Thyroid gland (tissue), 4 donors: ENCODE measurements around the gene CCL27. TPM values are rescaled to one million over a fixed set of nuclear protein-coding genes. Genes with fewer than 3 reads are reported as not detected.
"Not testable (repeated sequence)": the region's sequence is repeated elsewhere in the genome, so short reads cannot be mapped to it uniquely, and the experiment has no call there.

Experiments used
- DNase-seq, 2 donors: peaks; one replicate each; pipeline ENCODE4 v3.0.0-alpha.2; 2019
- H3K27ac ChIP-seq, 3 donors: fragments of 200-600 bp; sonication (generic); 1 replicate in 2 of 3; 2 replicates in 1 of 3; pipeline ENCODE4 v1.5.1; 2016 to 2019; ENCODE audit warnings: mild to moderate bottlenecking in 1 of 3, moderate library complexity in 1 of 3
- H3K27me3 ChIP-seq: fragments of 200-600 bp; sonication (generic); one replicate; pipeline ENCODE4 v1.5.1; 2019
- H3K36me3 ChIP-seq, 2 donors: fragments of 200-600 bp; sonication (generic); one replicate each; pipeline ENCODE4 v1.5.1; 2016 to 2019
- H3K4me1 ChIP-seq, 2 donors: fragments of 200-600 bp; sonication (generic); one replicate each; pipeline ENCODE4 v1.5.1; 2017 to 2019
- H3K4me3 ChIP-seq, 3 donors: fragments of 200-600 bp; sonication (generic); replicated peaks in 1 of 3; 1 replicate in 2 of 3; 2 replicates in 1 of 3; pipeline ENCODE4 v1.5.1; 2016; ENCODE audit warnings: mild to moderate bottlenecking in 1 of 3
- H3K9me3 ChIP-seq: fragments of 200-600 bp; sonication (generic); one replicate; pipeline ENCODE4 v1.5.1; 2017
- POLR2A ChIP-seq, 2 donors: fragments of 450-650 bp; IDR thresholded peaks; one replicate each; pipeline ENCODE4 v1.6.1; 2017; ENCODE audit warnings: antibody characterized with exemption in 2 of 2, mild to moderate bottlenecking in 2 of 2, moderate library complexity in 1 of 2
- WGBS, 2 donors: methylation state at CpG; one replicate each; pipeline ENCODE4 v1.1.5; 2017; 5-methylcytosine and 5-hydroxymethylcytosine counted together
- intact Hi-C: fragments of 100-400 bp; cut with DNase I; formaldehyde crosslinking; loops from one replicate; pipeline ENCODE4 v1.15.1; 2023
- total RNA-seq, 4 donors: library from RNA; depleted of rRNA; stranded (reverse); fragments of >200 nt; gene quantifications; one replicate each; pipeline ENCODE4 v1.2.3, GENCODE V29; 2016
- TF ChIP-seq, protein P1 (sequence below), 6 experiments: fragments of 200-600 bp in 3 of 6; fragments of 450-650 bp in 3 of 6; sonication (generic) in 3 of 6; IDR thresholded peaks; one replicate each; pipeline ENCODE4 v1.5.1; 2016 to 2019; ENCODE audit warnings: antibody characterized with exemption in 6 of 6, mild to moderate bottlenecking in 2 of 6, inconsistent platforms in 1 of 6, moderate library complexity in 1 of 6

CCL27 gene
- total RNA-seq, 4 donors from 2014 or later: 1.1 TPM; not detected in 3

DNA sequence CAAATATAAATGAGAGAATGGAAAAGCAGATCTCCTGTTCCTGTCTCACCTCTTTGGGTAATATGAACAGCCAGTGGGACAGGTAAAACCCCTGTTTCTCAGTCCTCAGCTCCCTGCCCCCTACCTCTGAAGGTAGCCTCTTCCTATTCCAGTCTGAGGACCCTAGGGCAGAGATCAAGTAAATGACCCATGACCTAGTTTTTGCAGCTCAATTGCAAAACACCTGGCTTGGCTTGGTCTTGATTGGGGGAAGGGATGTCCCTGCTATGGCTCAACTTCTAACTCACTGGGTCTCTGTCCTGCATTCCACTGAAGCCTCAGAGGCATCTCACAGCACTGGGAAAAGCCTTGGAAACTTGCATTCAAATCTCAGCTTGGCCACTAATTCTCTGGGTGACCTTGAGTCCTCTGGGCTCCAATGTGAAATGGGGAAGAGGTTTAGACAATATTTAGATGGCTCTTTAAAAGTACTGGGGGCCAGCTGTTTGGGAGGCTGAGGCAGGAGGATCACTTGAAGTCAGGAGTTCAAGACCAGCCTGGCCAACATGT, 17.6 kb downstream of the CCL27 start:
- DNase-seq: no peak
- peaks cover 7 to 14% of the 10 kb centered on the region in 2 donors for H3K36me3 ChIP-seq
- TF ChIP-seq POLR2A (IDR thresholded peaks at IDR 0.05): no peak
- TF ChIP-seq, protein P1, sequence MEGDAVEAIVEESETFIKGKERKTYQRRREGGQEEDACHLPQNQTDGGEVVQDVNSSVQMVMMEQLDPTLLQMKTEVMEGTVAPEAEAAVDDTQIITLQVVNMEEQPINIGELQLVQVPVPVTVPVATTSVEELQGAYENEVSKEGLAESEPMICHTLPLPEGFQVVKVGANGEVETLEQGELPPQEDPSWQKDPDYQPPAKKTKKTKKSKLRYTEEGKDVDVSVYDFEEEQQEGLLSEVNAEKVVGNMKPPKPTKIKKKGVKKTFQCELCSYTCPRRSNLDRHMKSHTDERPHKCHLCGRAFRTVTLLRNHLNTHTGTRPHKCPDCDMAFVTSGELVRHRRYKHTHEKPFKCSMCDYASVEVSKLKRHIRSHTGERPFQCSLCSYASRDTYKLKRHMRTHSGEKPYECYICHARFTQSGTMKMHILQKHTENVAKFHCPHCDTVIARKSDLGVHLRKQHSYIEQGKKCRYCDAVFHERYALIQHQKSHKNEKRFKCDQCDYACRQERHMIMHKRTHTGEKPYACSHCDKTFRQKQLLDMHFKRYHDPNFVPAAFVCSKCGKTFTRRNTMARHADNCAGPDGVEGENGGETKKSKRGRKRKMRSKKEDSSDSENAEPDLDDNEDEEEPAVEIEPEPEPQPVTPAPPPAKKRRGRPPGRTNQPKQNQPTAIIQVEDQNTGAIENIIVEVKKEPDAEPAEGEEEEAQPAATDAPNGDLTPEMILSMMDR (IDR thresholded peaks at IDR 0.05): no peak
- H3K27me3 ChIP-seq: no peaks in the 10 kb centered on the region
- no peak overlapping the region for H3K27ac ChIP-seq
- no peaks in the 10 kb centered on the region for H3K9me3 ChIP-seq
- peaks cover 17 to 21% of the 10 kb centered on the region in 2 donors for H3K4me1 ChIP-seq
- intact Hi-C loops: no loop called here
- no peak overlapping the region for H3K4me3 ChIP-seq

DNA sequence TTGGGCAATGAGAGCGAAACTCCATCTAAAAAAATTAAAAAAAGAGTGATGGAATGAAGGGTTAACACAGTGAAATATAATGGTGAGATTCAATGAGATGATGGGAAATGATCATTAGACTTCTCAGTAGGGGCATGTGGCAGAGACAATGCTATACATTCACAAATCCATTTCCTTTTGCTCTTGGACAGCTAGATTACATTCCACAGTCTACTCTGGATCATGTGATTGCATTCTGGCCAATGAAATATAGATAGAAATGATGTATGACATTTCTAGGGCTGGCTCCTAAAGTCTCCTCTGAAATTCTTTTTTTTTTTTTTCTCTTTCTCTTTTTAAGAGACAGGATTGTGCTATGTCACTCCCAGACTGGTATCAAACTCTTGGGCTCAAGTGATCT, 19.8 kb downstream of the CCL27 start:
- TF ChIP-seq, protein P1 (IDR thresholded peaks at IDR 0.05): no peak
- no peak for TF ChIP-seq POLR2A (IDR thresholded peaks at IDR 0.05)
- Histone ChIP-seq H3K9me3 (no peaks in the 10 kb centered on the region), H3K4me1 (peaks cover 17 to 23% of the 10 kb centered on the region in 2 donors), H3K27me3 (no peaks in the 10 kb centered on the region), H3K27ac (no peak overlapping the region), H3K4me3 (no peak overlapping the region), H3K36me3 (no peaks in the 10 kb centered on the region)
- WGBS, 2 donors: 95 to 97% methylated on average over 1 of the region's 1 CpG
- intact Hi-C loops: no loop called here
- DNase-seq: no peak

DNA sequence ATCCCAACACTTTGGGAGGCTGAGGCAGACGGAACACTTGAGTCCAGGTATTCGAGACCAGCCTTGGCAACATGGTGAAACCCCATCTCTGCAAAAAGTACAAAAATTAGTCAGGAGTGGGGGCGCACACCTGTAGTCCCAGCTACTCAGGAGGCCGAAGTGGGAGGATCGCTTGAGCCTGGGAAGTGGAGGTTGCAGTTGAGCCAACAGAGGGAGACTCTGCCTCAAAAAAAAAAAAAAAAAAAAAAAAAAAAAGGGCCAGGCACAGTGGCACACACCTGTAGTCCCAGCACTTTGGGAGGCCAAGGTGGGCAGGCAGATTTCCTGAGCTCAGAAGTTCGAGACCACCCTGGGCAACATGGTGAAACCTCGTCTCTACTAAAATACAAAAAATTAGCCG, 23.1 kb downstream of the CCL27 start:
- DNase-seq, H3K9me3 ChIP-seq, H3K36me3 ChIP-seq, H3K27me3 ChIP-seq, H3K4me3 ChIP-seq, H3K27ac ChIP-seq: not testable (repeated sequence)
- peaks cover 16 to 18% of the 10 kb centered on the region in 2 donors for H3K4me1 ChIP-seq
- WGBS, 2 donors: 82 to 96% methylated on average over 8 of the region's 8 CpGs
- intact Hi-C loops: loop anchor here (10.0 kb wide), 1 partner anchor 65 kb away; no protein-coding TSS in a partner anchor

DNA sequence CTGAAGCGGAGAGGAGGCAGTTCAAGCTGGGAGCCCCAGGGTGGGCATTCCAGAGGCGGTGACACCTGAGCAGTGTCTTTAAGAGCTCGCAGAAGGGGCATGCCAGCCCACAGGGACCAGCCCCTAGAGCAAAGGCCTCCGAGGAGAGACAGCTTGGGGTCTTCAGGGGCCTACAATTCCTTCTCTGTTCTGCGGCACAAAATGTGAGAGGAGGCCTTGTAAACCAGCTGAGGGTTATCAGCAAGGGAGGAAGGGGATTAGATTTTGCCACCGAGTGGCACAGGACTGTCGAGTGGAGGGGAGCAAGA, 24.4 kb downstream of the CCL27 start:
- 22 to 26% methylated on average over 6 to 7 of the region's 7 CpGs for WGBS, 2 donors
- intact Hi-C loops: loop anchor here (10.0 kb wide), 1 partner anchor 67 kb away; no protein-coding TSS in a partner anchor

DNA sequence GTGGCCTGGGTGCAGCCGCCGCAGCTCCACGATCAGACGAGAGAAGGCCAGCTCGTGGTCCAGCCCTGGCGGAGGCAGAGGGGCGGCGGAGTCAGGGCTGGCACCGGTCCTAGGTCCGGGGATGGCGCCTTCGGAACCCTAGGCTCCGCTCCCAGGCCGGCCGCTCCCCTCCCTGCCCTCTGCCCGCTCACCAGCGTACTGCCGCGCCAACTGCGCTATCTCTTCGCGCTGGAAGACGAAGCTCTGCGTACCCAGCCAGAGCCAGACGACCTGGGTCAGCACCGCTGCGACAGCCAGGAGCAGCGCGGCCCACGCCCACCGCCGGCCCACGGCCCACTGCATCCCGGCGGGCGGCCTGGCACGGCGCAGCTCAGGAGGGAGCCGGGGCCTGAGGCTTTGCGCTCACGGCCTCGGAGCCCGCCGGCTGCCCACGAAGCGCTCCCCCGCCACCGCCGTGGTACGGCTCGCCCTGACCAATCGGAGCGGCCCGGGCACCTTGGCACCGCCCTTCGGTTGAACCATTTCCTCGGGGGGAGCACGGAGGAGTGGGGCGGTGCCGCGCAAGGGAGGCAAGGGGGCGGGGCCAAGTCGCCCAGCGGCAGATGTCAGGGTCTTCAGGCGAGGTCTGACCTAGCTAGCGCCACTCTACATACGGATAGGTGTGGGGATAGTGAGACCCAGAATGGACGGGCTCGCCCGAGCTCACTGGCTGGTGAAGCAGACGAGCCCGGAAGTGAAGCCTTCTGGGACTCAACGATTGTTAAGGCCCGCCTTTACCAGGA, 24.9 kb downstream of the CCL27 start, which contains the start of gene SIGMAR1:
SIGMAR1 (minus strand) TSS at position 432 of the 782 bp plus-strand sequence; CDS start at position 342, 90 bp downstream.
- intact Hi-C loops: loop anchor here (10.0 kb wide), 1 partner anchor 67 kb away; no protein-coding TSS in a partner anchor
- WGBS, 2 donors: 1% methylated on average over 21 to 32 of the region's 74 CpGs

More for the DNA sequence above, 24.4 kb downstream of the CCL27 start:
- TF ChIP-seq, protein P1 (IDR thresholded peaks at IDR 0.05): no peak
- Histone ChIP-seq H3K36me3 (no peaks in the 10 kb centered on the region), H3K27me3 (no peaks in the 10 kb centered on the region), H3K9me3 (no peaks in the 10 kb centered on the region), H3K4me3 (peak overlapping the region; percentile 18 to 59 (median 23)), H3K4me1 (peaks cover 16 to 18% of the 10 kb centered on the region in 2 donors), H3K27ac (peak overlapping the region; percentile 72 to 87 (median 76))
- DNase-seq: no peak

More for the DNA sequence above, 24.9 kb downstream of the CCL27 start, which contains the start of gene SIGMAR1:
- H3K27ac ChIP-seq: peak within 1 kb of the TSS; percentile 72 to 87 (median 76)
- H3K4me3 ChIP-seq: peak within 1 kb of the TSS; percentile 18 to 59 (median 23)
- H3K9me3 ChIP-seq: no peaks in the 10 kb centered on the region
- H3K4me1 ChIP-seq: peaks cover 16 to 18% of the 10 kb centered on the region in 2 donors
- H3K36me3 ChIP-seq: no peaks in the 10 kb centered on the region
- H3K27me3 ChIP-seq: no peaks in the 10 kb centered on the region
- DNase-seq: peak; percentile 93 to 94
- TF ChIP-seq, protein P1 (IDR thresholded peaks at IDR 0.05): no peak
- TF ChIP-seq POLR2A (IDR thresholded peaks at IDR 0.05): peak; percentile 34 to 88
